AG08395 (cell line): ENCODE measurements around the gene P2RX7.

Source experiments
- DNase-seq: peaks from one replicate; pipeline ENCODE4 v3.0.0; 2012; ENCODE audit warnings: mixed read lengths, low spot score

The P2RX7 gene

GRCh38 chr12:121110211-121110940, 22.3 kb upstream of the P2RX7 start:
- DNase-seq = peak; percentile 82

GRCh38 chr12:121111684-121112083, 21.0 kb upstream of the P2RX7 start:
- DNase-seq = no peak

- no peak for DNase-seq
Measured at GRCh38 chr12:121112496-121112895, 20.2 kb upstream of the P2RX7 start.

GRCh38 chr12:121113057-121113456, 19.6 kb upstream of the P2RX7 start:
- DNase-seq = no peak

GRCh38 chr12:121114019-121114639, 18.5 kb upstream of the P2RX7 start:
- no peak for DNase-seq

GRCh38 chr12:121114806-121115205, 17.9 kb upstream of the P2RX7 start:
- no peak for DNase-seq

GRCh38 chr12:121115530-121115929, 17.1 kb upstream of the P2RX7 start:
- no peak for DNase-seq

GRCh38 chr12:121116318-121117225, 16.1 kb upstream of the P2RX7 start:
- DNase-seq = no peak

- no peak for DNase-seq
Measured at GRCh38 chr12:121117226-121117777, 15.4 kb upstream of the P2RX7 start.

- DNase-seq = no peak
Measured at GRCh38 chr12:121120323-121120722, 12.4 kb upstream of the P2RX7 start.

- DNase-seq = no peak
Measured at GRCh38 chr12:121120989-121121755, 11.5 kb upstream of the P2RX7 start.

GRCh38 chr12:121121805-121122204, 10.9 kb upstream of the P2RX7 start:
- DNase-seq = no peak

- no peak for DNase-seq
Measured at GRCh38 chr12:121123488-121123887, 9.2 kb upstream of the P2RX7 start.

- DNase-seq = peak; percentile 94
Measured at GRCh38 chr12:121124402-121125109, 8.1 kb upstream of the P2RX7 start.

GRCh38 chr12:121127501-121127900, 5.2 kb upstream of the P2RX7 start:
- no peak for DNase-seq

- DNase-seq = peak; percentile 52
Measured at GRCh38 chr12:121128908-121129810, 3.5 kb upstream of the P2RX7 start.

GRCh38 chr12:121129811-121130147, 2.9 kb upstream of the P2RX7 start:
- no peak for DNase-seq

- no peak for DNase-seq
Measured at GRCh38 chr12:121130866-121131373, 1.8 kb upstream of the P2RX7 start.

- DNase-seq = no peak
Measured at GRCh38 chr12:121131941-121132341, 735 bp upstream of the P2RX7 start.

- no peak for DNase-seq
Measured at GRCh38 chr12:121133838-121134237, 1.2 kb downstream of the P2RX7 start.
